ENCODE results near the gene CTAG1B. TPM values are rescaled to one million over a fixed set of nuclear protein-coding genes. Genes with fewer than 3 reads are reported as not detected.

CTAG1B gene
- total and polyA plus RNA-seq, 2 of the 8 experiments (the other 6 are each of a cell fraction or from before 2014, with no cell fraction given) = not detected

DNA sequence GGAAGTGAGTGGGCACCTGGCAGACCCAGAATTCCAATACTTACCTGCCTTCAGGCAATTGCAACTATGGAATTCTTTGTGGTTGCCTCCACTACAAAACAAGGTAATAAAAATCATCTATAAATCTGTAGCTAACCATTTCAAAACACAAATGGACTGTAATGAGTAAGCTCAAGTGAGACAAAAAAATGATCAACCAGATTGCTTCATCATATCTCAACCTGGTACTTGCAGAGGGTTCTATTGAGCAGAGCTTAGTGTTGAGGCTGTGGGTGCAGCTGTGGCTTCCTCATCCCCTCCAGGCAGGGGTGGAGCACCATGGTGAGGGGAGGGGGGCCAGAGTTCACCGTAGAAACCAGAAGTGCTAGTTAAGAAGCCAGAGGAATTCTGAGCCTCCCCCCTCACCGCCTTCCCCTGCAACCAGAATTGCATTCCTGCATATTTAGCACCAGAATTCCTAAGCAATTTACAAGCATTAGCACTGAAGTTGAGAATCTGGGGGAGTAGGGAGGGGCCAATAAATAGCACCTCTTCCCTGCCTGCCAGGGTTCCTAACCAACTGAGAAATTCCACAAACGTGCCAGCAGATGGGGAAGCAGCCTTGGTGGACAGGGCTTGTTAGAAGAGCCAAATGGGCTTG is 22.7 kb downstream of the CTAG1B start:
- H2BK120ac ChIP-seq (replicated peaks; ENCODE audit: low read depth, low read length) = peak overlapping the region; percentile 64
- FAIRE-seq (peak; percentile 96), DNase-seq (ENCODE audit: low read depth in 1 of 2, low spot score in 2 of 2) (peak; percentile 53 to 63)
- no peak overlapping the region for H3K27ac ChIP-seq (ENCODE audit: low read depth, low read length)
- no peak overlapping the region for H4K5ac ChIP-seq (ENCODE audit: insufficient read length, low read depth, low read length)
- ChIA-PET POLR2A (ENCODE audit: partially characterized antibody) (interaction anchor here (1.0 kb wide), 1 partner anchor 155 kb away, joined by 6 read pairs; the partner anchor contains the start of gene GAB3), CTCF (ENCODE audit: partially characterized antibody) (interaction anchor here (0.9 kb wide), 1 partner anchor 8 kb away, joined by 3 read pairs; no protein-coding TSS in a partner anchor)
- no peaks in the 10 kb centered on the region for H4K20me1 ChIP-seq (replicated peaks in 1 of 2; ENCODE audit: control insufficient read depth in 1 of 2, insufficient read depth in 2 of 2, low read length in 2 of 2)
- no peak overlapping the region for H4K91ac ChIP-seq (replicated peaks; ENCODE audit: insufficient read length, low read length)
- no peak overlapping the region for H4K8ac ChIP-seq (ENCODE audit: extremely low read depth, insufficient read depth, low read length)
- no peak overlapping the region for H2BK12ac ChIP-seq (ENCODE audit: low read depth, low read length)
- no peaks in the 10 kb centered on the region for H3K79me1 ChIP-seq (ENCODE audit: low read depth, low read length)
- no peak overlapping the region for H3K23ac ChIP-seq (ENCODE audit: insufficient read length)
- no peak overlapping the region for H3K56ac ChIP-seq (replicated peaks; ENCODE audit: insufficient read length, low read depth, low read length)
- H3K18ac ChIP-seq (ENCODE audit: extremely low read depth, low read length) = no peak overlapping the region; the same call in 1 of the 2 replicates
- no peak overlapping the region for H2AFZ ChIP-seq (ENCODE audit: low read length)
- no peaks in the 10 kb centered on the region for H3K27me3 ChIP-seq (replicated peaks in 1 of 4; ENCODE audit: control insufficient read depth in 3 of 4, extremely low read depth in 1 of 4, insufficient read depth in 3 of 4, low read length in 3 of 4)
- peak overlapping the region; percentile 21 to 24 for H3K4me2 ChIP-seq (ENCODE audit: insufficient read depth in 1 of 2, low read depth in 2 of 2, low read length in 2 of 2)
- H3K23me2 ChIP-seq (ENCODE audit: low read depth, low read length) = no peaks in the 10 kb centered on the region
- no peaks in the 10 kb centered on the region for H3K79me2 ChIP-seq (ENCODE audit: control insufficient read depth in 1 of 2, insufficient read depth in 2 of 2, low read length in 2 of 2)
- no peak overlapping the region for H3K14ac ChIP-seq (ENCODE audit: insufficient read length)
- peaks cover 0 to 8% (median 0%) of the 10 kb centered on the region in 4 experiments; a peak in 4 of 7 replicates for H3K4me1 ChIP-seq (replicated peaks in 1 of 4; ENCODE audit: control insufficient read depth in 3 of 4, insufficient read depth in 4 of 4, low read length in 3 of 4)
- peaks cover 3 to 8% of the 10 kb centered on the region in 2 experiments for H3K9me3 ChIP-seq (ENCODE audit: insufficient read depth in 2 of 2, low read depth in 1 of 2, low read length in 1 of 2)
- H3K9ac ChIP-seq (replicated peaks in 1 of 4; ENCODE audit: extremely low read depth in 1 of 4, low read depth in 3 of 4, low read length in 3 of 4) = no peak overlapping the region
- H2AK5ac ChIP-seq (ENCODE audit: low read depth, low read length) = no peak overlapping the region
- 11% methylated on average over 3 of the region's 3 CpGs; no CpG with 5 or more reads in 1 of the 2 experiments for WGBS, 2 experiments (ENCODE audit: extremely low coverage in 1 of 2, insufficient coverage in 1 of 2, insufficient read length in 1 of 2, insufficient replicate concordance in 2 of 2, low coverage in 1 of 2, low lambda C conversion rate in 2 of 2, missing lambda C conversion rate in 1 of 2)
- H3K36me3 ChIP-seq (ENCODE audit: control insufficient read depth in 2 of 4, insufficient read depth in 4 of 4, low read length in 3 of 4) = no peaks in the 10 kb centered on the region
- H3K4ac ChIP-seq (replicated peaks; ENCODE audit: insufficient read length, low read depth, low read length) = no peak overlapping the region
- H2BK20ac ChIP-seq (ENCODE audit: low read length) = no peak overlapping the region
- H2BK5ac ChIP-seq (ENCODE audit: low read depth, low read length) = no peak overlapping the region
- H3K4me3 ChIP-seq (ENCODE audit: extremely low read depth in 1 of 4, insufficient read depth in 2 of 4, low read depth in 3 of 4, low read length in 4 of 4) = peak overlapping the region in 1 of 4 experiments; percentile 7; a peak in 1 of 8 replicates
- no peak overlapping the region for H2BK15ac ChIP-seq (ENCODE audit: low read length)
- TF ChIP-seq GTF2F1 (IDR thresholded peaks at IDR 0.05; ENCODE audit: borderline replicate concordance, low read depth, low read length) (no peak), CTBP2 (IDR thresholded peaks at IDR 0.05; ENCODE audit: borderline replicate concordance, insufficient read depth, insufficient read length, low read length) (no peak), NANOG (IDR thresholded peaks at IDR 0.05; ENCODE audit: insufficient read depth, low read depth, low read length, poor library complexity, severe bottlenecking) (no peak), TEAD4 (IDR thresholded peaks at IDR 0.05; ENCODE audit: low read depth, low read length) (peak; percentile 97), POU5F1 (IDR thresholded peaks at IDR 0.05; ENCODE audit: low read depth, low read length) (0 out of 2 replicates have a peak, but pooled peaks have one; percentile 46), TCF12 (IDR thresholded peaks at IDR 0.05; ENCODE audit: low read depth, low read length) (0 out of 2 replicates have a peak, but pooled peaks have one; percentile 46), KDM1A (IDR thresholded peaks at IDR 0.05; ENCODE audit: borderline replicate concordance, low read length) (no peak), SP1 (IDR thresholded peaks at IDR 0.05; ENCODE audit: low read depth, low read length) (peak; percentile 80; the same call in 1 of the 2 replicates), FOSL1 (IDR thresholded peaks at IDR 0.05; ENCODE audit: insufficient read depth, low read depth, low read length) (no peak), RAD21 (IDR thresholded peaks at IDR 0.05 in 1 of 2, conservative IDR thresholded peaks at IDR 0.05 in 1 of 2; ENCODE audit: low read depth in 2 of 2, low read length in 2 of 2) (peak; percentile 41 to 53)
